Activated CD4-positive, alpha-beta memory T cell treated with anti-CD3 and anti-CD28 coated beads, Interleukin-2, amount 10 ng/mL, durations not matched to agents 7 days and 5 days (primary cell): ENCODE data around the gene GSTK1. TPM values are rescaled to one million over a fixed set of nuclear protein-coding genes. Genes with fewer than 3 reads are reported as not detected.

Experiments
- CTCF ChIA-PET: fragments of 350-600 bp; sonication (Branson Sonifier 250); formaldehyde crosslinking; loops from one replicate; lab custom pipeline; 2021; ENCODE audit warnings: antibody characterized with exemption, inconsistent platforms; lab: Charles Lee
- POLR2A ChIA-PET: fragments of 350-600 bp; sonication (Branson Sonifier 250); formaldehyde crosslinking; loops from one replicate; lab custom pipeline; 2021; ENCODE audit warnings: antibody characterized with exemption; lab: Charles Lee
- DNase-seq: peaks from one replicate; pipeline ENCODE4 v3.0.0-alpha.2; 2020
- H3K27ac Mint-ChIP-seq: one replicate; pipeline ENCODE4 v1.8.0; 2021; ENCODE audit warnings: mild to moderate bottlenecking, mixed read lengths
- H3K27me3 Mint-ChIP-seq: one replicate; pipeline ENCODE4 v1.8.0; 2021; ENCODE audit warnings: mixed read lengths
- H3K36me3 Mint-ChIP-seq: one replicate; pipeline ENCODE4 v1.8.0; 2021; ENCODE audit warnings: low read depth, mixed read lengths
- H3K4me1 Mint-ChIP-seq: one replicate; pipeline ENCODE4 v1.8.0; 2021; ENCODE audit warnings: mixed read lengths
- H3K4me3 Mint-ChIP-seq: one replicate; pipeline ENCODE4 v1.8.0; 2021; ENCODE audit warnings: mild to moderate bottlenecking, mixed read lengths
- H3K9me3 Mint-ChIP-seq: one replicate; pipeline ENCODE4 v1.8.0; 2021; ENCODE audit warnings: mixed read lengths
- total RNA-seq, 2 experiments: library from RNA; stranded (reverse); gene quantifications; one replicate each; pipeline ENCODE4 v1.2.3, GENCODE V29; 2021

Gene GSTK1
- total RNA-seq, 2 experiments from 2014 or later = 502 to 518 TPM

GRCh38 chr7:143304938-143305337 is 41.7 kb downstream of the GSTK1 start:
- DNase-seq = no peak
- Mint-ChIP-seq H3K36me3 (peaks cover 96% of the 10 kb centered on the region), H3K4me1 (peaks cover 75% of the 10 kb centered on the region), H3K27me3 (no peaks in the 10 kb centered on the region), H3K27ac (peak overlapping the region; percentile 32), H3K9me3 (peaks cover 8% of the 10 kb centered on the region), H3K4me3 (no peak overlapping the region)
- CTCF ChIA-PET = interaction anchor here (0.5 to 10.3 kb wide), 14 partner anchors 9 to 111 kb away, joined by 3 to 149 read pairs (median 4); partner anchors contain the start of genes CLCN1 and GSTK1
- POLR2A ChIA-PET = interaction anchor here (1.0 to 3.5 kb wide), 4 partner anchors 15 to 65 kb away, joined by 3 to 11 read pairs (median 4); no protein-coding TSS in a partner anchor

- H3K4me3 Mint-ChIP-seq = no peak overlapping the region
- H3K27me3 Mint-ChIP-seq = no peaks in the 10 kb centered on the region
- H3K9me3 Mint-ChIP-seq = peaks cover 9% of the 10 kb centered on the region
- ChIA-PET POLR2A (interaction anchor here (1.6 to 3.5 kb wide), 2 partner anchors 41 to 65 kb away, joined by 3 to 11 read pairs; no protein-coding TSS in a partner anchor), CTCF (interaction anchor here (0.5 to 10.3 kb wide), 19 partner anchors 9 to 298 kb away, joined by 3 to 149 read pairs (median 4); partner anchors contain the start of genes CLCN1 and GSTK1)
- peaks cover 75% of the 10 kb centered on the region for H3K4me1 Mint-ChIP-seq
- H3K27ac Mint-ChIP-seq = peak overlapping the region; percentile 61
- H3K36me3 Mint-ChIP-seq = peaks cover 96% of the 10 kb centered on the region
- peak; percentile 76 for DNase-seq
Observed at GRCh38 chr7:143305423-143306070, 42.3 kb downstream of the GSTK1 start.

GRCh38 chr7:143308632-143309031 is 45.4 kb downstream of the GSTK1 start:
- Mint-ChIP-seq H3K27me3 (no peaks in the 10 kb centered on the region), H3K4me1 (peaks cover 77% of the 10 kb centered on the region), H3K4me3 (no peak overlapping the region), H3K27ac (peak overlapping the region; percentile 57), H3K36me3 (peaks cover 82% of the 10 kb centered on the region), H3K9me3 (peaks cover 9% of the 10 kb centered on the region)
- POLR2A ChIA-PET = interaction anchor here (1.3 to 2.7 kb wide), 7 partner anchors 9 to 99 kb away, joined by 3 to 13 read pairs (median 8); partner anchors contain the start of genes CASP2 and GSTK1
- CTCF ChIA-PET = interaction anchor here (0.9 to 10.3 kb wide), 8 partner anchors 8 to 71 kb away, joined by 3 to 149 read pairs (median 12); partner anchors contain the start of gene CASP2
- DNase-seq = no peak

- Mint-ChIP-seq H3K27me3 (no peaks in the 10 kb centered on the region), H3K4me3 (no peak overlapping the region), H3K9me3 (peaks cover 3% of the 10 kb centered on the region), H3K36me3 (peaks cover 29% of the 10 kb centered on the region), H3K4me1 (peaks cover 43% of the 10 kb centered on the region), H3K27ac (no peak overlapping the region)
- DNase-seq = no peak
- ChIA-PET POLR2A (no interaction called here), CTCF (no interaction called here)
Observed at GRCh38 chr7:143314127-143314526, 50.9 kb downstream of the GSTK1 start.

- Mint-ChIP-seq H3K4me1 (peaks cover 27% of the 10 kb centered on the region), H3K27ac (no peak within 1 kb of the TSS), H3K4me3 (no peak within 1 kb of the TSS), H3K27me3 (no peaks in the 10 kb centered on the region), H3K9me3 (no peaks in the 10 kb centered on the region), H3K36me3 (peaks cover 14% of the 10 kb centered on the region)
- DNase-seq = no peak
- ChIA-PET POLR2A (no interaction called here), CTCF (interaction anchor here (1.3 to 2.4 kb wide), 4 partner anchors 10 to 75 kb away, joined by 3 to 7 read pairs (median 4); no protein-coding TSS in a partner anchor)
Observed at GRCh38 chr7:143315776-143316175, 52.5 kb downstream of the GSTK1 start, which contains the start of gene CLCN1. TSS of gene CLCN1 (plus strand) at chr7:143316111. CDS start at chr7:143316213, 102 bp downstream.

GRCh38 chr7:143316492-143316891 is 53.3 kb downstream of the GSTK1 start:
- Mint-ChIP-seq H3K27me3 (no peaks in the 10 kb centered on the region), H3K9me3 (no peaks in the 10 kb centered on the region), H3K4me3 (no peak overlapping the region), H3K4me1 (peaks cover 19% of the 10 kb centered on the region), H3K27ac (no peak overlapping the region), H3K36me3 (peaks cover 9% of the 10 kb centered on the region)
- POLR2A ChIA-PET = no interaction called here
- no peak for DNase-seq
- CTCF ChIA-PET = interaction anchor here (0.6 to 2.4 kb wide), 5 partner anchors 11 to 1614 kb away, joined by 3 to 7 read pairs (median 4); no protein-coding TSS in a partner anchor

- POLR2A ChIA-PET = interaction anchor here (1.9 kb wide), 1 partner anchor 8 kb away, joined by 5 read pairs; no protein-coding TSS in a partner anchor
Observed at GRCh38 chr7:143318661-143319060, 55.4 kb downstream of the GSTK1 start.

More at GRCh38 chr7:143318661-143319060, 55.4 kb downstream of the GSTK1 start:
- Mint-ChIP-seq H3K9me3 (no peaks in the 10 kb centered on the region), H3K27me3 (no peaks in the 10 kb centered on the region), H3K4me1 (peaks cover 9% of the 10 kb centered on the region), H3K27ac (no peak overlapping the region), H3K36me3 (no peaks in the 10 kb centered on the region), H3K4me3 (no peak overlapping the region)
- DNase-seq = no peak
- CTCF ChIA-PET = interaction anchor here (1.2 kb wide), 1 partner anchor 13 kb away, joined by 4 read pairs; no protein-coding TSS in a partner anchor

Other genes starting within 250 kb of the GSTK1 start
- gene OR9A2, start 236.3 kb upstream of the GSTK1 start, total RNA-seq = not detected
- not detected for gene OR6V1, start 211.1 kb upstream of the GSTK1 start, total RNA-seq
- not detected for gene PIP, start 131.4 kb upstream of the GSTK1 start, total RNA-seq
- gene TAS2R39, start 80.0 kb upstream of the GSTK1 start, total RNA-seq = not detected
- not detected for gene TAS2R40, start 41.4 kb upstream of the GSTK1 start, total RNA-seq
- gene TMEM139, start 21.5 kb downstream of the GSTK1 start, total RNA-seq = under 1 TPM; 0.48 to 0.73 TPM
- gene CASP2, start 24.9 kb downstream of the GSTK1 start, total RNA-seq = 100 to 1,000 TPM; 117 to 122 TPM
- gene CLCN1, start 52.7 kb downstream of the GSTK1 start, total RNA-seq = under 1 TPM in 1 of 2 experiments, not detected in 1; 0.10 TPM
- 1 to 10 TPM; 1.2 TPM for gene FAM131B, start 99.3 kb downstream of the GSTK1 start, total RNA-seq
- 100 to 1,000 TPM; 235 to 249 TPM for gene ZYX, start 117.9 kb downstream of the GSTK1 start, total RNA-seq
- gene EPHA1, start 145.4 kb downstream of the GSTK1 start, total RNA-seq = 1 to 10 TPM; 1.1 to 1.2 TPM
- gene TAS2R60, start 180.0 kb downstream of the GSTK1 start, total RNA-seq = not detected
- not detected for gene TAS2R41, start 214.4 kb downstream of the GSTK1 start, total RNA-seq